Karpas-422 (cell line): ENCODE results near the gene GRM2. TPM values are rescaled to one million over a fixed set of nuclear protein-coding genes. Genes with fewer than 3 reads are reported as not detected.

ENCODE experiments used
- DNase-seq: peaks from one replicate; pipeline ENCODE4 v3.0.0-alpha.2; 2015
- H2AFZ ChIP-seq: fragments of 200-600 bp; sonication (generic); 2 replicates; pipeline ENCODE4 v1.6.1; 2014; ENCODE audit warnings: antibody characterized with exemption, low read length, mixed read lengths
- H3K27ac ChIP-seq: fragments of 200-600 bp; sonication (generic); 2 replicates; pipeline ENCODE4 v1.5.1; 2014; ENCODE audit warnings: mild to moderate bottlenecking, low read length, moderate library complexity
- H3K27me3 ChIP-seq: fragments of 200-600 bp; sonication (generic); 2 replicates; pipeline ENCODE4 v1.6.1; 2014; ENCODE audit warnings: low read length, mixed read lengths
- H3K36me3 ChIP-seq: fragments of 200-600 bp; sonication (generic); 2 replicates; pipeline ENCODE4 v1.6.1; 2014; ENCODE audit warnings: low read length, mixed read lengths; ENCODE audit not compliant: insufficient read depth
- H3K4me1 ChIP-seq: fragments of 200-600 bp; sonication (generic); 2 replicates; pipeline ENCODE4 v1.6.1; 2014; ENCODE audit warnings: mild to moderate bottlenecking, low read length, mixed read lengths
- H3K4me2 ChIP-seq: fragments of 200-600 bp; sonication (generic); 2 replicates; pipeline ENCODE4 v1.6.1; 2014; ENCODE audit warnings: low read length, low read depth, mild to moderate bottlenecking; ENCODE audit not compliant: poor library complexity, severe bottlenecking
- H3K4me3 ChIP-seq: fragments of 200-600 bp; sonication (generic); 2 replicates; pipeline ENCODE4 v1.5.1; 2014; ENCODE audit warnings: mild to moderate bottlenecking, antibody characterized with exemption, low read length, mixed read lengths
- H3K79me2 ChIP-seq: fragments of 200-600 bp; sonication (generic); 2 replicates; pipeline ENCODE4 v1.6.1; 2014; ENCODE audit warnings: mild to moderate bottlenecking, low read length, mixed read lengths
- H3K9ac ChIP-seq: fragments of 200-600 bp; sonication (generic); 2 replicates; pipeline ENCODE4 v1.6.0; 2014; ENCODE audit warnings: low read length
- H3K9me2 ChIP-seq: fragments of 200-600 bp; sonication (generic), shearing (Covaris generic); replicated peaks from 2 replicates; pipeline ENCODE4 v1.6.0; 2014; ENCODE audit warnings: mild to moderate bottlenecking, low read length, moderate library complexity; ENCODE audit not compliant: insufficient read depth
- H3K9me3 ChIP-seq: fragments of 300-700, 200-600 bp; sonication (generic); 2 replicates; pipeline ENCODE4 v1.6.1; 2014; ENCODE audit warnings: low read length, mixed read lengths
- H4K20me1 ChIP-seq: fragments of 200-600 bp; sonication (generic); 2 replicates; pipeline ENCODE4 v1.6.1; 2014; ENCODE audit warnings: mild to moderate bottlenecking, antibody characterized with exemption, low read length, low read depth; ENCODE audit not compliant: insufficient read depth
- total RNA-seq: library from RNA; depleted of rRNA; stranded (reverse); fragments of >200 nt; shearing (Covaris generic); gene quantifications from 2 replicates; pipeline ENCODE4 v1.2.3, GENCODE V29; 2014; ENCODE audit warnings: low replicate concordance

Gene GRM2
- total RNA-seq, 1 experiment from 2014 or later = 0.19 TPM

- H3K9ac ChIP-seq = no peak overlapping the region
- no peak overlapping the region for H3K27ac ChIP-seq
- no peak overlapping the region for H3K4me3 ChIP-seq
- H2AFZ ChIP-seq = no peak overlapping the region
- H4K20me1 ChIP-seq = 0 out of 2 replicates have a peak, but pooled peaks cover 4% of the 10 kb centered on the region
- H3K4me1 ChIP-seq = no peaks in the 10 kb centered on the region
- H3K9me3 ChIP-seq = no peaks in the 10 kb centered on the region
- no peaks in the 10 kb centered on the region for H3K79me2 ChIP-seq
- H3K36me3 ChIP-seq = no peaks in the 10 kb centered on the region; the same call in 1 of the 2 replicates
- H3K4me2 ChIP-seq = no peak overlapping the region
- H3K27me3 ChIP-seq = no peaks in the 10 kb centered on the region
- no peaks in the 10 kb centered on the region for H3K9me2 ChIP-seq
- DNase-seq = no peak
Measured at GRCh38 chr3:51704511-51704950, 2.3 kb upstream of the GRM2 start.

GRCh38 chr3:51705276-51706020, 1.4 kb upstream of the GRM2 start:
- Histone ChIP-seq H3K9me2 (no peaks in the 10 kb centered on the region), H3K4me2 (no peak overlapping the region), H3K4me3 (no peak overlapping the region), H3K9me3 (no peaks in the 10 kb centered on the region), H3K27me3 (no peaks in the 10 kb centered on the region), H4K20me1 (0 out of 2 replicates have a peak, but pooled peaks cover 4% of the 10 kb centered on the region), H3K4me1 (no peaks in the 10 kb centered on the region), H3K36me3 (no peaks in the 10 kb centered on the region; the same call in 1 of the 2 replicates), H2AFZ (no peak overlapping the region), H3K79me2 (no peaks in the 10 kb centered on the region), H3K27ac (no peak overlapping the region), H3K9ac (no peak overlapping the region)
- DNase-seq = no peak

GRCh38 chr3:51706021-51706485, 815 bp upstream of the GRM2 start:
- H3K9me2 ChIP-seq = no peaks in the 10 kb centered on the region

GRCh38 chr3:51708216-51708845, 1.5 kb downstream of the GRM2 start:
- no peak overlapping the region for H3K4me2 ChIP-seq
- no peaks in the 10 kb centered on the region for H4K20me1 ChIP-seq

More at GRCh38 chr3:51706021-51706485, 815 bp upstream of the GRM2 start:
- Histone ChIP-seq H2AFZ (no peak overlapping the region), H3K27me3 (no peaks in the 10 kb centered on the region), H3K4me2 (no peak overlapping the region), H3K9ac (no peak overlapping the region), H3K4me1 (no peaks in the 10 kb centered on the region), H3K79me2 (no peaks in the 10 kb centered on the region), H3K9me3 (no peaks in the 10 kb centered on the region), H3K36me3 (no peaks in the 10 kb centered on the region; the same call in 1 of the 2 replicates), H3K27ac (no peak overlapping the region), H3K4me3 (no peak overlapping the region), H4K20me1 (0 out of 2 replicates have a peak, but pooled peaks cover 4% of the 10 kb centered on the region)
- no peak for DNase-seq

GRCh38 chr3:51709004-51709420, 2.1 kb downstream of the GRM2 start:
- H3K9me2 ChIP-seq = no peaks in the 10 kb centered on the region
- H3K9ac ChIP-seq = no peak overlapping the region
- no peaks in the 10 kb centered on the region for H3K79me2 ChIP-seq
- H3K9me3 ChIP-seq = no peaks in the 10 kb centered on the region
- H2AFZ ChIP-seq = no peak overlapping the region
- H3K4me2 ChIP-seq = no peak overlapping the region
- no peaks in the 10 kb centered on the region for H3K27me3 ChIP-seq
- H4K20me1 ChIP-seq = no peaks in the 10 kb centered on the region
- H3K27ac ChIP-seq = no peak overlapping the region
- H3K36me3 ChIP-seq = no peaks in the 10 kb centered on the region; the same call in 1 of the 2 replicates
- H3K4me3 ChIP-seq = no peak overlapping the region
- no peak for DNase-seq
- no peaks in the 10 kb centered on the region for H3K4me1 ChIP-seq

More at GRCh38 chr3:51708216-51708845, 1.5 kb downstream of the GRM2 start:
- no peak for DNase-seq
- H3K36me3 ChIP-seq = no peaks in the 10 kb centered on the region; the same call in 1 of the 2 replicates
- H3K9me2 ChIP-seq = no peaks in the 10 kb centered on the region
- H3K79me2 ChIP-seq = no peaks in the 10 kb centered on the region
- no peaks in the 10 kb centered on the region for H3K9me3 ChIP-seq
- no peak overlapping the region for H2AFZ ChIP-seq
- no peak overlapping the region for H3K9ac ChIP-seq
- H3K27ac ChIP-seq = no peak overlapping the region
- H3K4me1 ChIP-seq = no peaks in the 10 kb centered on the region
- no peaks in the 10 kb centered on the region for H3K27me3 ChIP-seq
- H3K4me3 ChIP-seq = no peak overlapping the region

- Histone ChIP-seq H3K36me3 (no peaks in the 10 kb centered on the region), H4K20me1 (no peaks in the 10 kb centered on the region), H3K27ac (no peak overlapping the region), H3K9me3 (no peaks in the 10 kb centered on the region), H3K4me1 (no peaks in the 10 kb centered on the region), H3K4me3 (no peak overlapping the region), H3K4me2 (no peak overlapping the region), H3K79me2 (no peaks in the 10 kb centered on the region), H2AFZ (no peak overlapping the region), H3K27me3 (no peaks in the 10 kb centered on the region), H3K9ac (no peak overlapping the region), H3K9me2 (no peaks in the 10 kb centered on the region)
- no peak for DNase-seq
Measured at GRCh38 chr3:51709675-51710074, 2.8 kb downstream of the GRM2 start.

GRCh38 chr3:51710631-51711351, 3.9 kb downstream of the GRM2 start:
- no peak for DNase-seq

More at GRCh38 chr3:51710631-51711351, 3.9 kb downstream of the GRM2 start:
- no peaks in the 10 kb centered on the region for H3K27me3 ChIP-seq
- no peaks in the 10 kb centered on the region for H3K79me2 ChIP-seq
- H2AFZ ChIP-seq = no peak overlapping the region
- H3K4me3 ChIP-seq = no peak overlapping the region
- H3K4me1 ChIP-seq = no peaks in the 10 kb centered on the region
- no peaks in the 10 kb centered on the region for H3K9me3 ChIP-seq
- no peak overlapping the region for H3K27ac ChIP-seq
- H3K4me2 ChIP-seq = no peak overlapping the region
- no peak overlapping the region for H3K9ac ChIP-seq
- no peaks in the 10 kb centered on the region for H3K9me2 ChIP-seq
- no peaks in the 10 kb centered on the region for H3K36me3 ChIP-seq
- no peaks in the 10 kb centered on the region for H4K20me1 ChIP-seq
